ENCODE results near the gene PLEKHA6.
"Not testable (repeated sequence)": the region's sequence is repeated elsewhere in the genome, so short reads cannot be mapped to it uniquely, and the experiment has no call there.

Gene PLEKHA6

DNA sequence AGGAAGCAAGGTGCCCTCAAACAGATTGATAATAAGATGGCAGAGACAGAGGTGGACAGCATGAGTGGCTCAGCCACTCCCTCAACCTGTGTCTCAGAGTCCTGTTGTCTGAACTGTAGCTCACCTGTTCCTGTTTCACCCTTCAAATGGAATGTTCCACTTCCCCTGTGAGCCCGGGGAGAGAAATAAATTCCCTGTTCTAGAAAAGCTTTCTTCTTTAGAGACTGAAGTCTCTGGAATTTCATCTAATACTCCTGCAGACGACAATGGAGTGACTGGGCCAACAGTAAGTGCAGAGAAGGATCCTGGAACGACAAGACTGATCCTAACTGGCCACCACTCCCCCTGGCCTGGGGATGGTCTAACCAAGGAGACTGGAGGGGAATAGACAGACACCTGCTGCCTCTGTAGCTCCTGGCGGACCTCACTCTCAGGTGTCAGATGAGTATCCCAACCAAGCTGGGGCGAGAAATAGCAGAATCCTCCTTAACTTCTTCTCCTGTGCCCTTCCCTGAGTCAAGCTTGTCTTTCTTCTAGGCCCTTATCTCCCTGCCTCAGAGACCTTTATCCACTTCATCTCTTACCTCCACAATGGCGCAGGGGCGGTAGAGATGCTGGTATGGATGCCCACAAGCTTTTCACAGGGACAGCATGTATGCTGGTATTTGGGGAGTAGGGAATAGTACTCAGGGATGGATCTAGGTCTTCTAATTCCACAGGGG lies 45.4 kb downstream of the PLEKHA6 start:
- no peak overlapping the region for H2AFZ ChIP-seq (ENCODE audit: low read depth)
- H3K4me1 ChIP-seq (ENCODE audit: low read depth, poor library complexity, severe bottlenecking), result no peaks in the 10 kb centered on the region
- peaks cover 6% of the 10 kb centered on the region; the same call in 1 of the 2 replicates for H3K27me3 ChIP-seq (ENCODE audit: insufficient read depth, low read depth)
- no peak overlapping the region for H3K4me2 ChIP-seq
- H3K9ac ChIP-seq, result no peak overlapping the region
- no peak overlapping the region for H3K4me3 ChIP-seq (IDR thresholded peaks at IDR 0.05; ENCODE audit: insufficient read depth, low read depth, low read length)
- TF ChIP-seq CTCF (conservative IDR thresholded peaks at IDR 0.05; ENCODE audit: low read depth, low read length), result no peak
- H3K79me2 ChIP-seq (ENCODE audit: insufficient read depth, low read depth), result no peaks in the 10 kb centered on the region
- no peaks in the 10 kb centered on the region for H3K36me3 ChIP-seq (ENCODE audit: insufficient read depth)
- H3K27ac ChIP-seq, result no peak overlapping the region
- no peaks in the 10 kb centered on the region for H4K20me1 ChIP-seq (ENCODE audit: insufficient read depth)

DNA sequence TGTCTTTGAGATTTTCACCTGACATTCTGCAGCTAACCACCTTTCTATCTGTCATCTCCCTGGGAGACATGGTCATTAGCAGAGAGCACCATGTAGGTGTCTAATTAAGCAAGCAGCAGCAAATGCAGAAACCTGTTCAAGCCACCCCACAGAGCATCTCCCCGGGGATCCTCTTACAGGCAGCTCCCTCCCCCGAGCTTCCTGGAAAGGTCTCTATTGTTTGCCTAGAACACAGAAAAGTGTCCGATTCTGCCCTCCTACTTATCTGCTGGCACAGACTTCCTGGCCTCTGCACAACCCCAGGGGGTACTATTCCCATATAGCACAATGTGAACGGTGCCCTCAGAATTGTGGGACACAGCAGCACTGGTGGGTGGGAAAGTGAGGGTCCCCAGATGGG lies 46.1 kb downstream of the PLEKHA6 start:
- Histone ChIP-seq H3K27me3 (ENCODE audit: insufficient read depth, low read depth) (peaks cover 6% of the 10 kb centered on the region; the same call in 1 of the 2 replicates), H2AFZ (ENCODE audit: low read depth) (no peak overlapping the region)

DNA sequence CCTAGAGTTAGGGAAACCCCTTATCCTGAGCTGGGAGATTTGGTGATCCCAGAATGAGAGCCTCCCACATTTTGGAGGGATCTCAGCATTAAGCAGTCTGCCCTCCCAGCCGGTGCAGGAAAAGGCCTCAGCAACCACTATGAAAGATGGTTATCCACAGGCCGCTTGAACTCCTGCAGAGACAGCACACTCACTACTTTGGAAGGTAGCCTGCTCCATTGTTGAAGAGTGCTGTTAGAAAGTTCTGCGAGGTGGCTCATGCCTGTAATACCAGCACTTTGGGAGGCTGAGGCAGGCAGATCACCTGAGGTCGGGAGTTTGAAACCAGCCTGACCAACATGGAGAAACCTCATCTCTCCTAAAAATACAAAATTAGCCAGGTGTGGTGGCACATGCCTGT lies 48.8 kb downstream of the PLEKHA6 start:
- H3K79me2 ChIP-seq (ENCODE audit: insufficient read depth, low read depth); H4K20me1 ChIP-seq (ENCODE audit: insufficient read depth); H3K4me1 ChIP-seq (ENCODE audit: low read depth, poor library complexity, severe bottlenecking); H3K27me3 ChIP-seq (ENCODE audit: insufficient read depth, low read depth); H3K4me2 ChIP-seq; H2AFZ ChIP-seq (ENCODE audit: low read depth); H3K36me3 ChIP-seq (ENCODE audit: insufficient read depth); H3K27ac ChIP-seq; H3K9ac ChIP-seq; H3K4me3 ChIP-seq (IDR thresholded peaks at IDR 0.05; ENCODE audit: insufficient read depth, low read depth, low read length): not testable (repeated sequence)

More for the DNA sequence above, 46.1 kb downstream of the PLEKHA6 start:
- no peak for TF ChIP-seq CTCF (conservative IDR thresholded peaks at IDR 0.05; ENCODE audit: low read depth, low read length)
- H3K79me2 ChIP-seq (ENCODE audit: insufficient read depth, low read depth), result no peaks in the 10 kb centered on the region
- H3K4me3 ChIP-seq (IDR thresholded peaks at IDR 0.05; ENCODE audit: insufficient read depth, low read depth, low read length), result no peak overlapping the region
- no peaks in the 10 kb centered on the region for H4K20me1 ChIP-seq (ENCODE audit: insufficient read depth)
- H3K27ac ChIP-seq, result no peak overlapping the region
- H3K9ac ChIP-seq, result no peak overlapping the region
- no peak overlapping the region for H3K4me2 ChIP-seq
- H3K36me3 ChIP-seq (ENCODE audit: insufficient read depth), result no peaks in the 10 kb centered on the region
- H3K4me1 ChIP-seq (ENCODE audit: low read depth, poor library complexity, severe bottlenecking), result no peaks in the 10 kb centered on the region

GRCh38 chr1:204308023-204308628 lies 51.6 kb downstream of the PLEKHA6 start:
- Histone ChIP-seq H3K4me2 (no peak overlapping the region), H3K27ac (no peak overlapping the region), H3K36me3 (ENCODE audit: insufficient read depth) (no peaks in the 10 kb centered on the region), H3K9ac (no peak overlapping the region), H2AFZ (ENCODE audit: low read depth) (no peak overlapping the region), H3K4me3 (IDR thresholded peaks at IDR 0.05; ENCODE audit: insufficient read depth, low read depth, low read length) (no peak overlapping the region), H3K27me3 (ENCODE audit: insufficient read depth, low read depth) (no peaks in the 10 kb centered on the region; the same call in 1 of the 2 replicates), H3K79me2 (ENCODE audit: insufficient read depth, low read depth) (no peaks in the 10 kb centered on the region), H4K20me1 (ENCODE audit: insufficient read depth) (no peaks in the 10 kb centered on the region), H3K4me1 (ENCODE audit: low read depth, poor library complexity, severe bottlenecking) (no peaks in the 10 kb centered on the region)
- TF ChIP-seq CTCF (conservative IDR thresholded peaks at IDR 0.05; ENCODE audit: low read depth, low read length), result no peak

- no peak overlapping the region for H3K4me2 ChIP-seq
- H3K4me3 ChIP-seq (IDR thresholded peaks at IDR 0.05; ENCODE audit: insufficient read depth, low read depth, low read length), result no peak overlapping the region
- no peaks in the 10 kb centered on the region for H3K79me2 ChIP-seq (ENCODE audit: insufficient read depth, low read depth)
- no peaks in the 10 kb centered on the region for H4K20me1 ChIP-seq (ENCODE audit: insufficient read depth)
- TF ChIP-seq CTCF (conservative IDR thresholded peaks at IDR 0.05; ENCODE audit: low read depth, low read length), result no peak
- no peaks in the 10 kb centered on the region for H3K4me1 ChIP-seq (ENCODE audit: low read depth, poor library complexity, severe bottlenecking)
- no peaks in the 10 kb centered on the region; the same call in 1 of the 2 replicates for H3K27me3 ChIP-seq (ENCODE audit: insufficient read depth, low read depth)
- no peaks in the 10 kb centered on the region for H3K36me3 ChIP-seq (ENCODE audit: insufficient read depth)
- H3K27ac ChIP-seq, result no peak overlapping the region
- H2AFZ ChIP-seq (ENCODE audit: low read depth), result no peak overlapping the region
- no peak overlapping the region for H3K9ac ChIP-seq
Measured at GRCh38 chr1:204307334-204307883, 52.3 kb downstream of the PLEKHA6 start.

Measured in KMS-11 (cell line).